Smooth muscle cell (in vitro differentiated cells): ENCODE results near the gene CYB5D1. TPM values are rescaled to one million over a fixed set of nuclear protein-coding genes. Genes with fewer than 3 reads are reported as not detected.
A peak's percentile ranks its signal among the peaks of the same experiment; 100 is the strongest.

Experiments
- DNase-seq: peaks from one replicate; lab custom pipeline; 2025; ENCODE audit not compliant: unreplicated experiment; lab: John Stamatoyannopoulos, UW
- H2AFZ ChIP-seq: fragments of 200-600 bp; sonication (generic); 2 replicates; pipeline ENCODE4 v1.6.0; 2016; ENCODE audit warnings: antibody characterized with exemption, low read depth, mild to moderate bottlenecking
- H3F3A ChIP-seq: fragments of 200-600 bp; sonication (generic); 2 replicates; pipeline ENCODE4 v1.6.0; 2017; ENCODE audit warnings: antibody characterized with exemption, low read depth
- H3K27ac ChIP-seq: fragments of 200-600 bp; sonication (generic); 2 replicates; pipeline ENCODE4 v1.5.1; 2016; ENCODE audit warnings: low read depth, mild to moderate bottlenecking
- H3K27me3 ChIP-seq: fragments of 200-600 bp; sonication (generic); 2 replicates; pipeline ENCODE4 v1.6.1; 2016; ENCODE audit warnings: low read depth, mild to moderate bottlenecking
- H3K36me3 ChIP-seq: fragments of 200-600 bp; sonication (generic); 2 replicates; pipeline ENCODE4 v1.5.1; 2016; ENCODE audit warnings: low read depth
- H3K4me1 ChIP-seq: fragments of 200-600 bp; sonication (generic); 2 replicates; pipeline ENCODE4 v1.5.1; 2016; ENCODE audit warnings: low read depth
- H3K4me2 ChIP-seq: fragments of 200-600 bp; sonication (generic); 2 replicates; pipeline ENCODE4 v1.6.0; 2016; ENCODE audit warnings: mild to moderate bottlenecking
- H3K4me3 ChIP-seq: fragments of 200-600 bp; sonication (generic); 2 replicates; pipeline ENCODE4 v1.5.1; 2016; ENCODE audit warnings: mild to moderate bottlenecking
- H3K79me2 ChIP-seq: fragments of 200-600 bp; sonication (generic); 2 replicates; pipeline ENCODE4 v1.6.0; 2016; ENCODE audit warnings: low read depth, mild to moderate bottlenecking
- H3K9ac ChIP-seq: fragments of 200-600 bp; sonication (generic); 2 replicates; pipeline ENCODE4 v1.6.0; 2016; ENCODE audit warnings: low read depth
- H3K9me3 ChIP-seq: fragments of 200-600 bp; sonication (generic); replicated peaks from 2 replicates; pipeline ENCODE4 v1.5.1; 2016; ENCODE audit warnings: low read depth
- H4K20me1 ChIP-seq: fragments of 200-600 bp; sonication (generic); 2 replicates; pipeline ENCODE4 v1.6.0; 2016; ENCODE audit warnings: low read depth
- WGBS: methylation state at CpG from one replicate; pipeline ENCODE4 v1.1.7; 2016; ENCODE audit warnings: low lambda C conversion rate; 5-methylcytosine and 5-hydroxymethylcytosine counted together
- polyA plus RNA-seq: library from polyadenylated mRNA; unstranded; fragments of >200 nt; fragmentation: Nextera tagmentation; extraction: Ambion mirVana; gene quantifications from 2 replicates; pipeline ENCODE4 v1.2.1, GENCODE V29; 2016
- total RNA-seq: library from RNA; depleted of rRNA; stranded (reverse); fragments of >200 nt; gene quantifications from 2 replicates; pipeline ENCODE4 v1.2.3, GENCODE V29; 2014
- TF ChIP-seq, protein P1 (sequence below): fragments of 200-600 bp; sonication (generic); IDR thresholded peaks from 2 replicates; pipeline ENCODE4 v1.5.1; 2017; ENCODE audit warnings: borderline replicate concordance, mild to moderate bottlenecking, antibody characterized with exemption; ENCODE audit not compliant: insufficient read depth, poor library complexity, severe bottlenecking

CYB5D1 gene
- total and polyA plus RNA-seq, 2 experiments from 2014 or later: 6.6 to 9.3 TPM

GRCh38 chr17:7882068-7882467 lies 24.3 kb downstream of the CYB5D1 start:
- H4K20me1 ChIP-seq: no peaks in the 10 kb centered on the region
- H3K36me3 ChIP-seq: peaks cover 5% of the 10 kb centered on the region
- H3K27ac ChIP-seq: no peak overlapping the region
- H3K79me2 ChIP-seq: peaks cover 18% of the 10 kb centered on the region
- no peak for DNase-seq
- H3K4me2 ChIP-seq: no peak overlapping the region
- H3K4me3 ChIP-seq: no peak overlapping the region
- peaks cover 4% of the 10 kb centered on the region for H3F3A ChIP-seq
- no peak overlapping the region for H3K9ac ChIP-seq
- H3K4me1 ChIP-seq: peaks cover 24% of the 10 kb centered on the region
- no peaks in the 10 kb centered on the region for H3K27me3 ChIP-seq
- no peak overlapping the region for H2AFZ ChIP-seq
- 88% methylated on average over 7 of the region's 7 CpGs for WGBS
- H3K9me3 ChIP-seq: no peaks in the 10 kb centered on the region
- TF ChIP-seq, protein P1, sequence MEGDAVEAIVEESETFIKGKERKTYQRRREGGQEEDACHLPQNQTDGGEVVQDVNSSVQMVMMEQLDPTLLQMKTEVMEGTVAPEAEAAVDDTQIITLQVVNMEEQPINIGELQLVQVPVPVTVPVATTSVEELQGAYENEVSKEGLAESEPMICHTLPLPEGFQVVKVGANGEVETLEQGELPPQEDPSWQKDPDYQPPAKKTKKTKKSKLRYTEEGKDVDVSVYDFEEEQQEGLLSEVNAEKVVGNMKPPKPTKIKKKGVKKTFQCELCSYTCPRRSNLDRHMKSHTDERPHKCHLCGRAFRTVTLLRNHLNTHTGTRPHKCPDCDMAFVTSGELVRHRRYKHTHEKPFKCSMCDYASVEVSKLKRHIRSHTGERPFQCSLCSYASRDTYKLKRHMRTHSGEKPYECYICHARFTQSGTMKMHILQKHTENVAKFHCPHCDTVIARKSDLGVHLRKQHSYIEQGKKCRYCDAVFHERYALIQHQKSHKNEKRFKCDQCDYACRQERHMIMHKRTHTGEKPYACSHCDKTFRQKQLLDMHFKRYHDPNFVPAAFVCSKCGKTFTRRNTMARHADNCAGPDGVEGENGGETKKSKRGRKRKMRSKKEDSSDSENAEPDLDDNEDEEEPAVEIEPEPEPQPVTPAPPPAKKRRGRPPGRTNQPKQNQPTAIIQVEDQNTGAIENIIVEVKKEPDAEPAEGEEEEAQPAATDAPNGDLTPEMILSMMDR: no peak

DNA sequence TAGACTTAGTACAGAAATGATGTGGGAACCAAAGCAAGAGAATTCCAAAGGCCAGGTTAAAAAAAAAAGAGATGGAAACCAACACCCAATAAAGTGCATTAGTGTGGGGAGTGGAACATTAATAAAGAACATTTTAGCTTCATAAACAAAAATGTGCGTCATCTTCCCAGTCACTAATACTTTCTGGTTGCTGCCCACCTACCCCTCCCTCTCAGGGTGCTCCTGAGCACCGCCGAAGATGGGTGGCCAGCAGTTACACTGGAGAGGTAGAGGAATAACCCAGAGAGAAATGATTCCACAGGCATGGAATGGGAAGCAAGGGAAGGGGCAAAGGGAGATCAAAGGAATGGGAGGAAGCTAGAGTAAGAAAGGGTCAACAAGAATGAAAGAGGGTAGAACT lies 24.8 kb downstream of the CYB5D1 start:
- Histone ChIP-seq H3K4me3 (peak overlapping the region; percentile 87), H3K4me1 (peaks cover 27% of the 10 kb centered on the region), H3K36me3 (peaks cover 5% of the 10 kb centered on the region), H3K79me2 (peaks cover 13% of the 10 kb centered on the region), H3K27ac (no peak overlapping the region), H3K9me3 (no peaks in the 10 kb centered on the region), H2AFZ (no peak overlapping the region), H4K20me1 (no peaks in the 10 kb centered on the region), H3F3A (peaks cover 7% of the 10 kb centered on the region), H3K4me2 (no peak overlapping the region), H3K9ac (no peak overlapping the region), H3K27me3 (no peaks in the 10 kb centered on the region)
- DNase-seq: no peak
- TF ChIP-seq, protein P1: no peak
- WGBS: 87% methylated on average over 3 of the region's 3 CpGs

GRCh38 chr17:7883781-7884386 lies 26.1 kb downstream of the CYB5D1 start:
- H3K4me1 ChIP-seq: peaks cover 39% of the 10 kb centered on the region
- peaks cover 15% of the 10 kb centered on the region for H3F3A ChIP-seq
- 30% methylated on average over 3 of the region's 3 CpGs for WGBS
- TF ChIP-seq, protein P1: no peak
- H3K27me3 ChIP-seq: no peaks in the 10 kb centered on the region
- H3K36me3 ChIP-seq: peaks cover 5% of the 10 kb centered on the region
- peaks cover 11% of the 10 kb centered on the region for H3K79me2 ChIP-seq
- peak overlapping the region; percentile 82 for H3K4me2 ChIP-seq
- no peaks in the 10 kb centered on the region for H3K9me3 ChIP-seq
- H2AFZ ChIP-seq: no peak overlapping the region
- DNase-seq: no peak
- peak overlapping the region; percentile 17 for H3K27ac ChIP-seq
- H3K9ac ChIP-seq: peak overlapping the region; percentile 31
- H3K4me3 ChIP-seq: peak overlapping the region; percentile 87
- no peaks in the 10 kb centered on the region for H4K20me1 ChIP-seq

- DNase-seq: no peak
These were observed 27.0 kb downstream of the CYB5D1 start for GRCh38 chr17:7884581-7885366.

More at GRCh38 chr17:7884581-7885366, 27.0 kb downstream of the CYB5D1 start:
- no peaks in the 10 kb centered on the region for H4K20me1 ChIP-seq
- H3F3A ChIP-seq: peaks cover 17% of the 10 kb centered on the region
- H2AFZ ChIP-seq: no peak overlapping the region
- TF ChIP-seq, protein P1: no peak
- H3K79me2 ChIP-seq: peaks cover 11% of the 10 kb centered on the region
- no peak overlapping the region for H3K27ac ChIP-seq
- peak overlapping the region; percentile 87 for H3K4me3 ChIP-seq
- H3K9ac ChIP-seq: peak overlapping the region; percentile 65
- peaks cover 48% of the 10 kb centered on the region for H3K4me1 ChIP-seq
- no peaks in the 10 kb centered on the region for H3K9me3 ChIP-seq
- H3K4me2 ChIP-seq: peak overlapping the region; percentile 100
- no CpG with 5 or more reads among the region's 100 CpGs for WGBS
- no peaks in the 10 kb centered on the region for H3K36me3 ChIP-seq
- no peaks in the 10 kb centered on the region for H3K27me3 ChIP-seq
